Measurements from ENCODE around the gene PCDH1.
A peak's percentile ranks its signal among the peaks of the same experiment; 100 is the strongest.

GRCh38 chr5:141845371-141845851 lies 32.8 kb downstream of the PCDH1 start:
- TF ChIP-seq EZH2 (IDR thresholded peaks at IDR 0.05; ENCODE audit: borderline replicate concordance, low read depth, low read length, poor library complexity, severe bottlenecking), result no peak
- TF ChIP-seq, protein P1, sequence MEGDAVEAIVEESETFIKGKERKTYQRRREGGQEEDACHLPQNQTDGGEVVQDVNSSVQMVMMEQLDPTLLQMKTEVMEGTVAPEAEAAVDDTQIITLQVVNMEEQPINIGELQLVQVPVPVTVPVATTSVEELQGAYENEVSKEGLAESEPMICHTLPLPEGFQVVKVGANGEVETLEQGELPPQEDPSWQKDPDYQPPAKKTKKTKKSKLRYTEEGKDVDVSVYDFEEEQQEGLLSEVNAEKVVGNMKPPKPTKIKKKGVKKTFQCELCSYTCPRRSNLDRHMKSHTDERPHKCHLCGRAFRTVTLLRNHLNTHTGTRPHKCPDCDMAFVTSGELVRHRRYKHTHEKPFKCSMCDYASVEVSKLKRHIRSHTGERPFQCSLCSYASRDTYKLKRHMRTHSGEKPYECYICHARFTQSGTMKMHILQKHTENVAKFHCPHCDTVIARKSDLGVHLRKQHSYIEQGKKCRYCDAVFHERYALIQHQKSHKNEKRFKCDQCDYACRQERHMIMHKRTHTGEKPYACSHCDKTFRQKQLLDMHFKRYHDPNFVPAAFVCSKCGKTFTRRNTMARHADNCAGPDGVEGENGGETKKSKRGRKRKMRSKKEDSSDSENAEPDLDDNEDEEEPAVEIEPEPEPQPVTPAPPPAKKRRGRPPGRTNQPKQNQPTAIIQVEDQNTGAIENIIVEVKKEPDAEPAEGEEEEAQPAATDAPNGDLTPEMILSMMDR (conservative IDR thresholded peaks at IDR 0.05; ENCODE audit: low read depth, low read length), result peak; percentile 32

All from A673 (cell line).